Aorta (tissue), 5 donors: Measurements from ENCODE around the gene KIAA1217. TPM values are rescaled to one million over a fixed set of nuclear protein-coding genes. Genes with fewer than 3 reads are reported as not detected.

Source experiments
- ATAC-seq: fragments of 200-7000 bp; cut with Tn5 transposase; one replicate; pipeline ENCODE4 v1.9.1; 2022; ENCODE audit warnings: moderate library complexity; ENCODE audit not compliant: low FRiP score
- DNase-seq, 2 donors: peaks; one replicate each; pipeline ENCODE4 v3.0.0-alpha.2; 2020
- H3K27ac ChIP-seq, 2 donors: one replicate each; pipeline ENCODE4 v1.5.1; 2013; ENCODE audit warnings: low read length in 2 of 2, mild to moderate bottlenecking in 2 of 2, moderate library complexity in 2 of 2, control low read depth in 1 of 2, inconsistent platforms in 1 of 2, low read depth in 1 of 2
- H3K27me3 ChIP-seq, 2 donors: one replicate each; pipeline ENCODE4 v1.6.1; 2013; ENCODE audit warnings: control low read depth in 1 of 2, low read length in 1 of 2, mild to moderate bottlenecking in 1 of 2, moderate library complexity in 1 of 2; ENCODE audit not compliant: insufficient read depth in 2 of 2, control insufficient read depth in 1 of 2
- H3K36me3 ChIP-seq, 2 donors: one replicate each; pipeline ENCODE4 v1.6.1; 2013; ENCODE audit warnings: control low read depth in 1 of 2, low read length in 1 of 2, mild to moderate bottlenecking in 1 of 2; ENCODE audit not compliant: insufficient read depth in 2 of 2, control insufficient read depth in 1 of 2
- H3K4me1 ChIP-seq, 2 donors: one replicate each; pipeline ENCODE4 v1.6.1; 2013; ENCODE audit warnings: low read length in 2 of 2, control low read depth in 1 of 2, mild to moderate bottlenecking in 1 of 2, moderate library complexity in 1 of 2; ENCODE audit not compliant: insufficient read depth in 2 of 2, control insufficient read depth in 1 of 2
- H3K4me3 ChIP-seq, 2 donors: one replicate each; pipeline ENCODE4 v1.5.1; 2013; ENCODE audit warnings: low read length in 2 of 2, control low read depth in 1 of 2, mild to moderate bottlenecking in 1 of 2
- H3K9me3 ChIP-seq: one replicate; pipeline ENCODE4 v1.6.1; 2013; ENCODE audit warnings: mild to moderate bottlenecking, low read length; ENCODE audit not compliant: control insufficient read depth
- WGBS, 2 donors: extraction: QIAGEN DNeasy Blood & Tissue Kit; methylation state at CpG; one replicate each; pipeline ENCODE4 v1.1.7; 2013; 5-methylcytosine and 5-hydroxymethylcytosine counted together
- intact Hi-C, 2 donors: fragments of 100-400 bp; cut with DNase I; formaldehyde crosslinking; loops; one replicate each; pipeline versions ENCODE4 v1.14.2 to v1.15.0; 2022
- polyA plus RNA-seq, 2 donors: library from polyadenylated mRNA; stranded (reverse); fragments of 200-250 nt; gene quantifications; one replicate each; pipeline ENCODE4 v1.2.3, GENCODE V29; 2013
- total RNA-seq, 2 donors: library from RNA; stranded (reverse); fragmentation: NEBNext Ultra II Directional; extraction: Animal tissue kit (Norgen Biotek cat#: 25700); gene quantifications; one replicate each; pipeline ENCODE4 v1.2.1, GENCODE V29; 2021
- donor health status: healthy with polysubstance abuse.
- donor health status: Bipolar disorder and iron deficiency.
- donor health status: DM: no; HTN: no; CAD: no.
- donor health status: DM: no; HTN: no; CAD: no.
- donor health status: DM: yes; HTN: yes; CAD: no.

KIAA1217 gene
- total and polyA plus RNA-seq, 4 donors, result 2.5 to 18.3 (median 11.1) TPM

DNA sequence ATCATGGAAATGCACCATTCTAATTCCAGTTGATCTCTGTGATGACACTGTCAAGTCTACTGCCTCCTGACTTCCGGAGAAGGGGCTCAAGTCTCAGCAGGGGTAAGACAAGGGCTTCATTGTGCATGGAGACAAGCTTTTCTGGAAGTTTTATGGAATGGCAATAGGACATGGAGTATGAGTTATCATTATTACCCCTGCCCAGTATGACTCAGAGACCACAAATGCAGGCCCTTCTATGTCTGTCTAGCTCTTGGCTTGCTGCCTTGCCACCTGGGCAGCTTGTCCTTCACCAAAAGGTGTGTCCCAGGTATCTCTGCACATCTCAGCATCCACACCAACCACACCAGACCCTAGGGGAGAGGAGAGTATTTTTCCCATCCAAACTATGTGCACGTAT, 34.9 kb upstream of the KIAA1217 start:
- ATAC-seq (no peak), DNase-seq (no peak)
- no peaks in the 10 kb centered on the region for H3K4me1 ChIP-seq
- no peak overlapping the region for H3K4me3 ChIP-seq
- H3K36me3 ChIP-seq, result no peaks in the 10 kb centered on the region
- H3K9me3 ChIP-seq, result peaks cover 7% of the 10 kb centered on the region
- intact Hi-C loops, result no loop called here
- WGBS, 2 donors, result 84% methylated on average over 2 of the region's 2 CpGs
- H3K27ac ChIP-seq, result no peak overlapping the region
- no peaks in the 10 kb centered on the region for H3K27me3 ChIP-seq

DNA sequence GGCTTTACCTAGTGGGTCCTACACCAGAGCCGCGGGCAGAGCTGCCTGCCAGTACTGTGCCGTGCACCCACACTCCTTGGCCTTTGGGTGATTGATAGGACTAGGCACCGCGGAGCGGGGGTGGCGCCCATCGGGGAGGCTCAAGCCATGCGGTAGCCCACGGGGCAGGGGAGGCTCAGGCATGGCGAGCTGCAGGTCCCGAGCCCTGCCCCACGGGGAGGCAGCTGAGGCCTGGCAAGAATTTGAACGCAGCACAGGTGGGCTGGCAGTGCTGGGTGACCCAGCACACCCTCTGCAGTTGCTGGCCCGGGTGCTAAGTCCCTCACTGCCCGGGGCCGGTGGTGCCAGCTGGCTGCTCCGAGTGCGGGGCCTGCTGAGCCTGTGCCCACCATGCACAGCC, 32.3 kb upstream of the KIAA1217 start:
- no peaks in the 10 kb centered on the region for H3K27me3 ChIP-seq
- peaks cover 7% of the 10 kb centered on the region for H3K9me3 ChIP-seq
- WGBS, 2 donors, result 96 to 97% methylated on average over 19 of the region's 19 CpGs

DNA sequence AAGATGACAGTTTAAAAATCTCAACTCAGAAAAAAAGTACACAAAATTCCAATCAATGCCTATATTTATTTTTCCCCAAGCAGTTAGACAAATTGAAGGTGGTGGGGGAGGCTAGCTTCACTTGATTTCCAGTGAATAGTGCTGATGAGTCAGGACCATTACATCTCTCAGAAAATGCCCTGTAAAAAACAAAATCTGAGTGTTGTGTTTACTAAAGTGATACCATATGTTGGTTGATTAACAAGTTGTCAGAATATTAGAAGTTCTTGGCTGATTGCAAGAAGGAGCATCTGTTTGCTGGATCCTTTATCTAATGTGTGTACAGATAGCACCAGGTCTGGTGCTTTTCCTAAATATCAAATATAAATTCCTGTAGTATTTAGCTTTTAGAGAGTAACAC, 31.3 kb upstream of the KIAA1217 start:
- peaks cover 7% of the 10 kb centered on the region for H3K9me3 ChIP-seq
- ATAC-seq (no peak), DNase-seq (no peak)
- H3K36me3 ChIP-seq, result no peaks in the 10 kb centered on the region
- no peak overlapping the region for H3K27ac ChIP-seq
- no peaks in the 10 kb centered on the region for H3K27me3 ChIP-seq
- H3K4me3 ChIP-seq, result no peak overlapping the region
- intact Hi-C loops, result no loop called here
- H3K4me1 ChIP-seq, result no peaks in the 10 kb centered on the region

More for the DNA sequence above, 32.3 kb upstream of the KIAA1217 start:
- DNase-seq (no peak), ATAC-seq (no peak)
- Histone ChIP-seq H3K36me3 (no peaks in the 10 kb centered on the region), H3K27ac (no peak overlapping the region), H3K4me3 (no peak overlapping the region), H3K4me1 (no peaks in the 10 kb centered on the region)
- intact Hi-C loops, result no loop called here

DNA sequence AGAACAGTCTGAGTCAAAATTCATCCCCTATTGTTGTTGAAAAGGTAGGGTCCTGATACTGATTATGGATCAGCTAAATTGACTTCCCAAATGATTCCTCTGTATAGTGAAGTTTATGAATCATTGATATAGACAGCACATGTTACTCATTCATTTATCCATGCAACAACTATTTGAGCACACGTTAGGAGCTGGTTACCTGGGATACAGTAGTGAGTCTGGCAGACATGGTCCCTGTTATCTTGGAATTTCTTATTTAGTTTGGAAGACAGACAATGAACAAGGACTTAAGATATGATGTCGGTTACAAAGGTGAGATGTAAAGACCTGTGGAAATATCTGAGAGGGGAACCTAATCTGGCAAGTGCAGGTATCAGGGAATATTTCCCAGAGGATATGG, 28.0 kb upstream of the KIAA1217 start:
- no peaks in the 10 kb centered on the region for H3K4me1 ChIP-seq
- no peaks in the 10 kb centered on the region for H3K27me3 ChIP-seq
- H3K4me3 ChIP-seq, result no peak overlapping the region
- no peaks in the 10 kb centered on the region for H3K36me3 ChIP-seq
- H3K27ac ChIP-seq, result no peak overlapping the region
- ATAC-seq, result no peak
- WGBS, 2 donors, result 52 to 62% methylated on average over 2 of the region's 2 CpGs
- intact Hi-C loops, result no loop called here
- DNase-seq, result no peak
- peaks cover 3% of the 10 kb centered on the region for H3K9me3 ChIP-seq

DNA sequence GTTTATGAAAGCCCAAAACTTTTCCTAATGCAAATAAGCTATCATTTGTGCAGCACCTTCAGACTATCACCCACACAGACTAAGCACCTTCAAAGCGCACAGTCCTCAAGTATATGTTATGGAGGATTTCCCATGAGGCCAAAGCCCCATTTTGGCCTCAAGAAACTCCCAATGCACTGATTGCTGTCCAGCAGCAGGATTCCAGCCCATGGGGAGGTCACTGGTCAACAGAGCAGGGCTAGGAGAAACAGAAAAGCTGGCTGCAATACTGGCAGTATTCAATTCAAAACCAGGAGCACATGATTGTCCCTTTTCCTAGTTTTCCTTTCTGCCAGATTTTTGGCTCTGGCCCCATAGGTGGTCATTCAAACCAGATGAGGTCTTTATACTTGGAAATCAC, 24.5 kb upstream of the KIAA1217 start:
- WGBS, 2 donors, result 91 to 97% methylated on average over 1 of the region's 1 CpG
- Histone ChIP-seq H3K27me3 (no peaks in the 10 kb centered on the region), H3K27ac (no peak overlapping the region), H3K36me3 (no peaks in the 10 kb centered on the region), H3K4me3 (no peak overlapping the region), H3K4me1 (no peaks in the 10 kb centered on the region), H3K9me3 (no peaks in the 10 kb centered on the region)
- ATAC-seq (no peak), DNase-seq (no peak)
- intact Hi-C loops, result no loop called here

DNA sequence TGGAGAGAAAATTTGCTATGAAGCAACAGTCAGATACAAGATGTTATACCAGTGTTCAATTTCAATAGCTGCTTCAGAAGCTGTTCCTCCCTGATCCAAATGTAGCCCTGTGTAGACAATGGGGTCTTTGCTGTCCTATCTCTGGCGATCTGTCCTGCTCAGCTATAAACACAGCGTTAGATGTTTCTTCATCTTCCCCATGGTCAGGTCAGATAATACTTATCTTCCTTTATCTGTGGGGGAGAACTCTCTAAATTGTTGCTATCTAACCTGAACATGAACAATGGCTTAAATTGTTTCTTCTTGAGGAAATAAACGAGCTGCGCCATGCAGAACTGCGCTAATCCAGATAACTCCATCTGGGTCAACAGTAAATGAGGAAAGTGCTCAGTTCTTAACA, 15.6 kb upstream of the KIAA1217 start:
- WGBS, 2 donors, result 93 to 96% methylated on average over 5 of the region's 5 CpGs
- no peaks in the 10 kb centered on the region for H3K9me3 ChIP-seq
- no peaks in the 10 kb centered on the region for H3K4me1 ChIP-seq
- intact Hi-C loops, result loop anchor here in 1 of 2 donors (10.0 kb wide), 1 partner anchor 321 kb away; no protein-coding TSS in a partner anchor
- ATAC-seq, result no peak
- H3K27ac ChIP-seq, result no peak overlapping the region
- no peak for DNase-seq
- no peaks in the 10 kb centered on the region for H3K27me3 ChIP-seq
- H3K36me3 ChIP-seq, result no peaks in the 10 kb centered on the region
- H3K4me3 ChIP-seq, result no peak overlapping the region

DNA sequence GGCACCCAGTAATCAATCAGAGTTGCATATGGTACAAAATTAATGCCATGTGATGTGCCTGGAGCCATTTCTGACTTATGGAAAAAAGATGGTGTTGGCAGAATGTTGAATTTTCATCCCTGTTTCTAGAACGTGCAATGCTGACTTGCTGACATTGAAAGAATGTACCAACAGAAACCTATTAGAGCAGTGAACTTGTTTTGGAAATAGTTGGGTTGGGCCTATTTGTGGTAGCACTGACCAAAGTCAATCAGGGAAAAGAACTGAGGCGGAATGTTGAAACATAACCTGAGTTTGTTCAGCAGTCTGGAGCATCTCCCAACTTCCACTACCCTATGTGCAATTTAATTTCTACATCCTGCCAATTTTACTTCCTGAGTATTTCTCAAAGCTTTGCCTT, 11.7 kb upstream of the KIAA1217 start:
- ATAC-seq, result no peak
- intact Hi-C loops, result loop anchor here (5.0 to 10.0 kb wide), 3 partner anchors 165 to 318 kb away; no protein-coding TSS in a partner anchor
- WGBS, 2 donors, result 54 to 68% methylated on average over 2 of the region's 2 CpGs
- Histone ChIP-seq H3K4me3 (no peak overlapping the region), H3K27me3 (no peaks in the 10 kb centered on the region), H3K9me3 (no peaks in the 10 kb centered on the region), H3K36me3 (no peaks in the 10 kb centered on the region), H3K27ac (no peak overlapping the region), H3K4me1 (no peaks in the 10 kb centered on the region)
- no peak for DNase-seq

DNA sequence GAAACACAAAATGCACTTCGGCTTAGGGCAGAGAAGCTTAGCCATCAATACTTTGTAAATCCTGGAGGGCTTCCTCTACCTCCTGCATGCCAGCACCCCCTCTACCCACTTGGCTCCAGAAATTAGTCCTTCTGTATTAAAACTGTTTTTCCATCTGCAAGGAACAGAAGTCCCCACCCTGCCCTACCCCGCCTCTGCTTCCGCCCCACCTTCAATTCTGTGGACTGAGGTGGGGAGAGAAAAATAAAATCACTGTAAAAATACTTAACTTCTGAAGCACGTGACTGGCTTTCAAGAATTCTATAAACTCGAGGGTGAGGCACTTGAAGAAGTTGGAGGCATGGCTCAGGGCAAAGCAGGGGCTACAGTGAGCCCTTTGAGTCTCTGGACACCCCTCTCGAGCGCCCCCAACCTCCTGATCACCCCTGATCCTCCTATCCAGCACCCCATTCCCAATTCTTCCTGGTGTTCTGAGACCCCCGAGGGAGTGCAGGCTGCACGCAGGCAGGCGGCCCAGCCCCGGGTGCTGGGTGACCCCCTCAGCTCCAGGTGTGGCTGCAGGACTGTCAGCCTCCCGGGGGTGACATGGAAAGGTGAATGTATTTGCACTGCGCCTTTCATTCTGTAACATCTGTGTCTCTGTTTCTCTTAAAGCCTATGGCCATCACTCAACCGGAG, 7.3 kb upstream of the KIAA1217 start:
- Histone ChIP-seq H3K36me3 (no peaks in the 10 kb centered on the region), H3K9me3 (no peaks in the 10 kb centered on the region), H3K27ac (no peak overlapping the region), H3K4me1 (no peaks in the 10 kb centered on the region), H3K27me3 (no peaks in the 10 kb centered on the region), H3K4me3 (no peak overlapping the region)
- 78 to 82% methylated on average over 14 of the region's 14 CpGs for WGBS, 2 donors
- DNase-seq (no peak), ATAC-seq (no peak)
- intact Hi-C loops, result no loop called here

DNA sequence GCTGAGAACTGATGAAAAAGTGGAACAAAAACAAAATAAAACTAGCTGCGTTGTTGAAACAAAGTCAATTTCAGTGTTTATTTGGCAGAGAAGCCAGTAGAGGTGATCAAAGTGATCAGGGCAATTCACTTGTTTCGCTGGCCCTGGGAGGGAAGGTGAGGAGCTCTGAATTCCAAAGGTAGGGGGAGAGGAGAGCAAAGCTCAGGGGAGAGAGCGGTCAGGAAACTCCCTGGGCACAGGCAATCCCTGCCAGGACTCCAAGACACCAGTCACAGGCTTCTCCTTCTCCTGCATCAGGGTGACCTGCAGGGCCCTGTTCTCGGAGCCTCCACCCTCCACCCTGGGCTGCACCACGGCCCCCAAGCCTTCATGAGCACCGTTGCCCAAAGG, 6.8 kb upstream of the KIAA1217 start:
- H3K9me3 ChIP-seq, result no peaks in the 10 kb centered on the region
- no peak overlapping the region for H3K27ac ChIP-seq
- WGBS, 2 donors, result 82 to 84% methylated on average over 6 of the region's 6 CpGs
- intact Hi-C loops, result no loop called here
- DNase-seq (no peak), ATAC-seq (no peak)
- H3K36me3 ChIP-seq, result no peaks in the 10 kb centered on the region
- H3K4me1 ChIP-seq, result no peaks in the 10 kb centered on the region
- H3K4me3 ChIP-seq, result no peak overlapping the region
- no peaks in the 10 kb centered on the region for H3K27me3 ChIP-seq
